H1 (cell line): ENCODE measurements around the gene CAMTA1. TPM values are rescaled to one million over a fixed set of nuclear protein-coding genes. Genes with fewer than 3 reads are reported as not detected.
A peak's percentile ranks its signal among the peaks of the same experiment; 100 is the strongest.

Experiments used
- CTCF ChIA-PET: fragments of 300-600 bp; sonication (Branson Sonifier 250); formaldehyde crosslinking; loops from one replicate; lab custom pipeline; 2021; ENCODE audit not compliant: partially characterized antibody; lab: Charles Lee
- POLR2A ChIA-PET: fragments of 300-600 bp; sonication (Branson Sonifier 250); formaldehyde crosslinking; loops from one replicate; lab custom pipeline; 2021; ENCODE audit warnings: inconsistent platforms; ENCODE audit not compliant: partially characterized antibody; lab: Charles Lee
- DNase-seq, 2 experiments: peaks; one replicate each; pipeline versions ENCODE4 v3.0.0 to v3.0.0-alpha.2; 2010 to 2022; ENCODE audit warnings: low spot score in 2 of 2, low read depth in 1 of 2, mixed read lengths in 1 of 2
- FAIRE-seq: peaks from 2 replicates; lab custom pipeline; 2011; peaks lifted over from hg19 to GRCh38; lab: Jason Lieb, UNC
- H2AFZ ChIP-seq: 2 replicates; pipeline ENCODE4 v1.8.1; 2012; ENCODE audit warnings: low read length, inconsistent platforms
- H2AK5ac ChIP-seq: 2 replicates; pipeline ENCODE4 v1.6.1; 2013; ENCODE audit warnings: low read depth, low read length
- H2BK120ac ChIP-seq: replicated peaks from 2 replicates; pipeline ENCODE3; 2013; ENCODE audit warnings: low read depth, low read length, inconsistent platforms
- H2BK12ac ChIP-seq: 2 replicates; pipeline ENCODE4 v1.6.1; 2013; ENCODE audit warnings: low read depth, low read length
- H2BK15ac ChIP-seq: 2 replicates; pipeline ENCODE4 v1.6.1; 2013; ENCODE audit warnings: low read length
- H2BK20ac ChIP-seq: 2 replicates; pipeline ENCODE4 v1.6.1; 2013; ENCODE audit warnings: low read length
- H2BK5ac ChIP-seq: 2 replicates; pipeline ENCODE4 v1.6.1; 2013; ENCODE audit warnings: low read depth, low read length
- H3K14ac ChIP-seq: 2 replicates; pipeline ENCODE4 v1.6.1; 2013; ENCODE audit warnings: inconsistent platforms; ENCODE audit not compliant: insufficient read length
- H3K18ac ChIP-seq: 2 replicates; pipeline ENCODE4 v1.6.1; 2013; ENCODE audit warnings: low read length; ENCODE audit errors: extremely low read depth
- H3K23ac ChIP-seq: 2 replicates; pipeline ENCODE4 v1.6.1; 2013; ENCODE audit warnings: inconsistent platforms; ENCODE audit not compliant: insufficient read length
- H3K23me2 ChIP-seq: 2 replicates; pipeline ENCODE4 v1.6.1; 2013; ENCODE audit warnings: low read depth, low read length
- H3K27ac ChIP-seq: 2 replicates; pipeline ENCODE4 v1.6.1; 2011; ENCODE audit warnings: low read depth, low read length, inconsistent platforms
- H3K27me3 ChIP-seq, 4 experiments: replicated peaks in 1 of 4; 1 replicate in 1 of 4; 2 replicates in 3 of 4; pipeline versions ENCODE4 v1.6.1 to v1.8.1; 2011 to 2013; ENCODE audit warnings: low read length in 3 of 4, mild to moderate bottlenecking in 3 of 4, inconsistent platforms in 2 of 4, mixed read lengths in 2 of 4, moderate library complexity in 1 of 4; ENCODE audit not compliant: control insufficient read depth in 3 of 4, insufficient read depth in 3 of 4; ENCODE audit errors: extremely low read depth in 1 of 4
- H3K36me3 ChIP-seq, 4 experiments: 2 replicates each; pipeline versions ENCODE4 v1.6.1 to v1.8.1; 2011 to 2013; ENCODE audit warnings: mild to moderate bottlenecking in 4 of 4, low read length in 3 of 4, moderate library complexity in 2 of 4, control low read depth in 1 of 4, inconsistent platforms in 1 of 4; ENCODE audit not compliant: insufficient read depth in 4 of 4, control insufficient read depth in 2 of 4
- H3K4ac ChIP-seq: replicated peaks from 2 replicates; pipeline ENCODE3; 2013; ENCODE audit warnings: low read length, low read depth, mixed read lengths, inconsistent platforms; ENCODE audit not compliant: insufficient read length
- H3K4me1 ChIP-seq, 4 experiments: replicated peaks in 1 of 4; 1 replicate in 1 of 4; 2 replicates in 3 of 4; pipeline versions ENCODE4 v1.6.1 to v1.8.1; 2011 to 2013; ENCODE audit warnings: low read length in 3 of 4, inconsistent platforms in 2 of 4, mixed read lengths in 1 of 4; ENCODE audit not compliant: insufficient read depth in 4 of 4, control insufficient read depth in 3 of 4
- H3K4me2 ChIP-seq, 2 experiments: 2 replicates each; pipeline versions ENCODE4 v1.6.1 to v1.8.1; 2011 to 2013; ENCODE audit warnings: low read depth in 2 of 2, low read length in 2 of 2, control low read depth in 1 of 2, inconsistent platforms in 1 of 2, mild to moderate bottlenecking in 1 of 2; ENCODE audit not compliant: insufficient read depth in 1 of 2
- H3K4me3 ChIP-seq, 4 experiments: fragments of 200-600, 300-600 bp in 1 of 4; sonication (generic), shearing (Covaris generic), sonication (Bioruptor Twin) in 1 of 4; 2 replicates each; pipeline versions ENCODE4 v1.5.1 to v1.8.1; 2011 to 2016; ENCODE audit warnings: low read length in 4 of 4, low read depth in 3 of 4, control low read depth in 2 of 4, inconsistent platforms in 2 of 4, mild to moderate bottlenecking in 2 of 4, mixed read lengths in 1 of 4, moderate library complexity in 1 of 4; ENCODE audit not compliant: insufficient read depth in 2 of 4; ENCODE audit errors: extremely low read depth in 1 of 4
- H3K56ac ChIP-seq: replicated peaks from 2 replicates; pipeline ENCODE3; 2013; ENCODE audit warnings: low read depth, mild to moderate bottlenecking, mixed read lengths, low read length, inconsistent platforms; ENCODE audit not compliant: insufficient read length
- H3K79me1 ChIP-seq: 2 replicates; pipeline ENCODE4 v1.6.1; 2013; ENCODE audit warnings: low read depth, low read length, control low read depth
- H3K79me2 ChIP-seq, 2 experiments: 2 replicates each; pipeline versions ENCODE4 v1.6.1 to v1.8.1; 2012 to 2013; ENCODE audit warnings: low read length in 2 of 2, mild to moderate bottlenecking in 2 of 2, inconsistent platforms in 1 of 2; ENCODE audit not compliant: insufficient read depth in 2 of 2, control insufficient read depth in 1 of 2
- H3K9ac ChIP-seq, 4 experiments: replicated peaks in 1 of 4; 1 replicate in 1 of 4; 2 replicates in 3 of 4; pipeline versions ENCODE4 v1.6.1 to v1.8.1; 2011 to 2013; ENCODE audit warnings: low read depth in 3 of 4, low read length in 3 of 4, control low read depth in 2 of 4, mild to moderate bottlenecking in 2 of 4, moderate library complexity in 2 of 4, inconsistent platforms in 1 of 4; ENCODE audit errors: extremely low read depth in 1 of 4
- H3K9me3 ChIP-seq, 2 experiments: 2 replicates each; pipeline versions ENCODE4 v1.6.1 to v1.8.1; 2012 to 2013; ENCODE audit warnings: mild to moderate bottlenecking in 2 of 2, moderate library complexity in 2 of 2, control low read depth in 1 of 2, inconsistent platforms in 1 of 2, low read depth in 1 of 2, low read length in 1 of 2, mixed read lengths in 1 of 2; ENCODE audit not compliant: insufficient read depth in 2 of 2
- H4K20me1 ChIP-seq, 2 experiments: replicated peaks in 1 of 2; 2 replicates each; pipeline versions ENCODE3 to v1.8.1; 2011 to 2013; ENCODE audit warnings: inconsistent platforms in 2 of 2, low read length in 2 of 2, mild to moderate bottlenecking in 1 of 2; ENCODE audit not compliant: insufficient read depth in 2 of 2, control insufficient read depth in 1 of 2
- H4K5ac ChIP-seq: 2 replicates; pipeline ENCODE4 v1.6.1; 2013; ENCODE audit warnings: low read length, low read depth, mixed read lengths, inconsistent platforms; ENCODE audit not compliant: insufficient read length
- H4K8ac ChIP-seq: 2 replicates; pipeline ENCODE4 v1.8.0; 2013; ENCODE audit warnings: mild to moderate bottlenecking, moderate library complexity, low read length, inconsistent platforms; ENCODE audit not compliant: insufficient read depth; ENCODE audit errors: extremely low read depth
- H4K91ac ChIP-seq: replicated peaks from 2 replicates; pipeline ENCODE3; 2013; ENCODE audit warnings: low read length, mixed read lengths, inconsistent platforms; ENCODE audit not compliant: insufficient read length
- ASH2L ChIP-seq: fragments of 200-600, 300-600 bp; sonication (generic); IDR thresholded peaks from one replicate; pipeline ENCODE4 v1.7.1; 2017; ENCODE audit warnings: low read length
- BACH1 ChIP-seq: IDR thresholded peaks from 2 replicates; pipeline ENCODE4 v1.6.1; 2012; ENCODE audit warnings: low read length, improper control_type of control experiment
- EP300 ChIP-seq, 2 experiments: IDR thresholded peaks; 1 replicate in 1 of 2; 2 replicates in 1 of 2; pipeline ENCODE4 v1.6.1; 2011 to 2012; ENCODE audit warnings: low read depth in 2 of 2, low read length in 2 of 2, mild to moderate bottlenecking in 2 of 2, borderline replicate concordance in 1 of 2, inconsistent platforms in 1 of 2, moderate library complexity in 1 of 2
- JUN ChIP-seq: IDR thresholded peaks from 2 replicates; pipeline ENCODE4 v1.6.1; 2011; ENCODE audit warnings: low read depth, mild to moderate bottlenecking, improper control_type of control experiment, low read length
- MAFK ChIP-seq: IDR thresholded peaks from 2 replicates; pipeline ENCODE4 v1.6.1; 2012; ENCODE audit warnings: low read depth, mild to moderate bottlenecking, improper control_type of control experiment, low read length
- PHF8 ChIP-seq: fragments of 200-600 bp; sonication (generic); conservative IDR thresholded peaks from 2 replicates; pipeline ENCODE4 v1.7.1; 2012; ENCODE audit warnings: low read depth, mild to moderate bottlenecking, inconsistent platforms, low read length, moderate library complexity
- RAD21 ChIP-seq, 2 experiments: IDR thresholded peaks in 1 of 2; conservative IDR thresholded peaks in 1 of 2; 2 replicates each; pipeline ENCODE4 v1.6.1; 2011; ENCODE audit warnings: low read depth in 2 of 2, low read length in 2 of 2, improper control_type of control experiment in 1 of 2, inconsistent platforms in 1 of 2, mild to moderate bottlenecking in 1 of 2, moderate library complexity in 1 of 2
- RNF2 ChIP-seq: fragments of 200-900, 300-1000 bp; sonication (generic); IDR thresholded peaks from 2 replicates; pipeline ENCODE4 v1.7.1; 2016; ENCODE audit warnings: borderline replicate concordance, low read depth, mild to moderate bottlenecking, antibody characterized with exemption, low read length; ENCODE audit not compliant: poor library complexity, severe bottlenecking; ENCODE audit errors: missing control alignments
- SUZ12 ChIP-seq: fragments of 200-600 bp; sonication (generic); IDR thresholded peaks from 2 replicates; pipeline ENCODE4 v1.6.1; 2012; ENCODE audit warnings: mild to moderate bottlenecking, inconsistent platforms, low read length, moderate library complexity, mixed read lengths
- TAF7 ChIP-seq: optimal IDR thresholded peaks from 2 replicates; pipeline ENCODE3; 2011; ENCODE audit warnings: low read depth, mild to moderate bottlenecking, inconsistent platforms, low read length, moderate library complexity, borderline replicate concordance
- TCF12 ChIP-seq: IDR thresholded peaks from 2 replicates; pipeline ENCODE4 v1.6.1; 2011; ENCODE audit warnings: low read depth, mild to moderate bottlenecking, low read length
- WGBS, 2 experiments: shearing (Covaris generic) in 1 of 2; methylation state at CpG; one replicate each; pipeline versions ENCODE4 v1.1.6 to v1.1.7; 2013 to 2015; ENCODE audit warnings: low lambda C conversion rate in 2 of 2, mixed read lengths in 2 of 2, inconsistent platforms in 1 of 2, low coverage in 1 of 2, missing lambda C conversion rate in 1 of 2; ENCODE audit not compliant: insufficient replicate concordance in 2 of 2, insufficient coverage in 1 of 2, insufficient read length in 1 of 2; ENCODE audit errors: extremely low coverage in 1 of 2, missing lambda C conversion rate in 1 of 2; 5-methylcytosine and 5-hydroxymethylcytosine counted together
- polyA plus RNA-seq, 7 experiments: library from polyadenylated mRNA; depleted of rRNA in 3 of 7; stranded (reverse) in 5 of 7; unstranded in 2 of 7; fragments of >200 nt in 5 of 7; fragments of 200-250 nt in 2 of 7; gene quantifications; 1 replicate in 5 of 7; 2 replicates in 1 of 7; 4 replicates in 1 of 7; pipeline versions ENCODE4 v1.2.1 to v1.2.3, GENCODE V29; 2011 to 2013; ENCODE audit warnings: missing spikeins in 2 of 7, mixed read lengths in 2 of 7
- total RNA-seq: library from RNA; stranded (reverse); fragmentation: NEBNext Ultra II Directional; extraction: Animal tissue kit (Norgen Biotek cat#: 25700); gene quantifications from 2 replicates; pipeline ENCODE4 v1.2.1, GENCODE V29; 2021

Gene CAMTA1
- total and polyA plus RNA-seq, 2 of the 8 experiments (the other 6 are each of a cell fraction or from before 2014, with no cell fraction given) = 65.0 to 119 TPM

- Histone ChIP-seq H2BK5ac (no peak overlapping the region), H3K79me1 (no peaks in the 10 kb centered on the region), H3K4me1 (peaks cover 0 to 4% (median 2%) of the 10 kb centered on the region in 4 experiments; a peak in 5 of 7 replicates), H3K4me2 (no peak overlapping the region), H2BK15ac (peak overlapping the region; percentile 19; the same call in 1 of the 2 replicates), H2AFZ (no peak overlapping the region), H3K56ac (no peak overlapping the region), H2BK20ac (no peak overlapping the region), H2AK5ac (0 out of 2 replicates have a peak overlapping the region, but pooled peaks have one; percentile 39), H4K91ac (no peak overlapping the region), H2BK120ac (no peak overlapping the region), H3K9ac (no peak overlapping the region), H3K27ac (no peak overlapping the region), H3K23me2 (no peaks in the 10 kb centered on the region), H3K79me2 (no peaks in the 10 kb centered on the region), H2BK12ac (no peak overlapping the region), H3K9me3 (no peaks in the 10 kb centered on the region), H4K5ac (no peak overlapping the region), H3K23ac (no peak overlapping the region), H3K4ac (no peak overlapping the region), H3K36me3 (no peaks in the 10 kb centered on the region), H3K14ac (no peak overlapping the region), H3K18ac (peak overlapping the region; percentile 32; the same call in 1 of the 2 replicates), H4K8ac (no peak overlapping the region), H3K4me3 (no peak overlapping the region), H4K20me1 (no peaks in the 10 kb centered on the region), H3K27me3 (no peaks in the 10 kb centered on the region)
- DNase-seq (peak in 1 of 2 experiments; percentile 32), FAIRE-seq (no peak)
- CTCF ChIA-PET = interaction anchor here (0.7 kb wide), 1 partner anchor 296 kb away, joined by 3 read pairs; no protein-coding TSS in a partner anchor
- WGBS, 2 experiments = 90% methylated on average over 23 of the region's 23 CpGs; no CpG with 5 or more reads in 1 of the 2 experiments
- POLR2A ChIA-PET = no interaction called here
- TF ChIP-seq TCF12 (no peak), RNF2 (no peak), MAFK (no peak), JUN (no peak), TAF7 (no peak), RAD21 (IDR thresholded peaks at IDR 0.05 in 1 of 2, conservative IDR thresholded peaks at IDR 0.05 in 1 of 2; ENCODE audit: low read depth in 2 of 2, low read length in 2 of 2) (no peak), EP300 (IDR thresholded peaks at IDR 0.05; ENCODE audit: borderline replicate concordance in 1 of 2, low read depth in 2 of 2, low read length in 2 of 2) (no peak), ASH2L (no peak), PHF8 (no peak), BACH1 (no peak), SUZ12 (no peak)
Measured at GRCh38 chr1:7407980-7408770, 622.9 kb downstream of the CAMTA1 start.
